LNCaP clone FGC (cell line): Measurements from ENCODE around the gene TMEM86B.

ENCODE experiments used
- DNase-seq: peaks from one replicate; pipeline ENCODE4 v3.0.0-alpha.2; 2011; ENCODE audit warnings: low read depth
- H3K4me3 ChIP-seq: 2 replicates; pipeline ENCODE4 v1.5.1; 2011; ENCODE audit warnings: mild to moderate bottlenecking, low read depth, low read length, control low read depth
- TF ChIP-seq, protein P1 (sequence below): IDR thresholded peaks from 2 replicates; pipeline ENCODE4 v1.5.1; 2012; ENCODE audit warnings: mild to moderate bottlenecking; ENCODE audit not compliant: control insufficient read depth, insufficient read depth; ENCODE audit errors: extremely low read depth

TMEM86B gene

DNA sequence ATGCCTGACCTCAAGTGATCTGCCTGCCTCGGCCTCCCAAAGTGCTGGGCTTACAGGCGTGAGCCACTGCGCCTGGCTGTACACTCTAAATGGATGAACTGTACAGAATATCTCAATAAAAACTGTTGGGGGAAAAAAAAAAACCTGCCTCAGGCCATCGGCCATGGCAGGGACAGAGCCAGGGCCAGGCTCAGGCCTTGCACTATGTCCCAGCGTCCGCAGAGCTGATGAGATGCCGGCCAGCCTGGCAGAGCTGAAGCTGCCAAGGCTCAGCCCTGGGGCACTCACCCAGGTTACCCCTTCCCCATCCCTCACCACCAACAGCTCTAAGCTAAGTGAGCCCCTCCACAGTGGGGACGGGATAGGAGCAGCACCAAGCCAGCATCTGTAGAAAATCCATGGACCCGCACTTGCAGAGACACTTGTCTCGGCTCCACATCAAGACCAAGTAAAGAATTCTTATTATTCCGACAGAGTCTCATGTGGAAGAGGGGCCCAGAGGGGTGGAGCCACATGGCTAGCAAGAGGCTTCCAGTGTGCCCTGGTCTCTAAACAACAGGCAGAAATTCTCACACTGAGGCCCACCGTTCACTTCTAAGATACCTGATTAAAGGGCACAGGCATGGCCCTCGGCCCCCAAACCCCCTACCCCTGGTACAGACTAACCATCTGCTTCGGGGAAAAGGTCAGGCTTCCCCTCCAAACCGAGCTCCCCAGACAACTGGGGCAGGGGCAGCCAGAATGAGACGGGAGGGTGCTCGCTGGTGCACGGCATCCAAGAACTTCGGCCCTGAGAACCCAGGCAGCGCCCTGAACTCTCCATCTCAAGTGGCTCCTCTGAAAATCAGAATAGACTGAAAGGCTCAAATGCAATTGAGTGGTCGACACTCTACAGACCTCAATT is 24.4 kb upstream of the TMEM86B start:
- no peak for DNase-seq
- TF ChIP-seq, protein P1, sequence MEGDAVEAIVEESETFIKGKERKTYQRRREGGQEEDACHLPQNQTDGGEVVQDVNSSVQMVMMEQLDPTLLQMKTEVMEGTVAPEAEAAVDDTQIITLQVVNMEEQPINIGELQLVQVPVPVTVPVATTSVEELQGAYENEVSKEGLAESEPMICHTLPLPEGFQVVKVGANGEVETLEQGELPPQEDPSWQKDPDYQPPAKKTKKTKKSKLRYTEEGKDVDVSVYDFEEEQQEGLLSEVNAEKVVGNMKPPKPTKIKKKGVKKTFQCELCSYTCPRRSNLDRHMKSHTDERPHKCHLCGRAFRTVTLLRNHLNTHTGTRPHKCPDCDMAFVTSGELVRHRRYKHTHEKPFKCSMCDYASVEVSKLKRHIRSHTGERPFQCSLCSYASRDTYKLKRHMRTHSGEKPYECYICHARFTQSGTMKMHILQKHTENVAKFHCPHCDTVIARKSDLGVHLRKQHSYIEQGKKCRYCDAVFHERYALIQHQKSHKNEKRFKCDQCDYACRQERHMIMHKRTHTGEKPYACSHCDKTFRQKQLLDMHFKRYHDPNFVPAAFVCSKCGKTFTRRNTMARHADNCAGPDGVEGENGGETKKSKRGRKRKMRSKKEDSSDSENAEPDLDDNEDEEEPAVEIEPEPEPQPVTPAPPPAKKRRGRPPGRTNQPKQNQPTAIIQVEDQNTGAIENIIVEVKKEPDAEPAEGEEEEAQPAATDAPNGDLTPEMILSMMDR, result no peak
- no peak overlapping the region for H3K4me3 ChIP-seq

DNA sequence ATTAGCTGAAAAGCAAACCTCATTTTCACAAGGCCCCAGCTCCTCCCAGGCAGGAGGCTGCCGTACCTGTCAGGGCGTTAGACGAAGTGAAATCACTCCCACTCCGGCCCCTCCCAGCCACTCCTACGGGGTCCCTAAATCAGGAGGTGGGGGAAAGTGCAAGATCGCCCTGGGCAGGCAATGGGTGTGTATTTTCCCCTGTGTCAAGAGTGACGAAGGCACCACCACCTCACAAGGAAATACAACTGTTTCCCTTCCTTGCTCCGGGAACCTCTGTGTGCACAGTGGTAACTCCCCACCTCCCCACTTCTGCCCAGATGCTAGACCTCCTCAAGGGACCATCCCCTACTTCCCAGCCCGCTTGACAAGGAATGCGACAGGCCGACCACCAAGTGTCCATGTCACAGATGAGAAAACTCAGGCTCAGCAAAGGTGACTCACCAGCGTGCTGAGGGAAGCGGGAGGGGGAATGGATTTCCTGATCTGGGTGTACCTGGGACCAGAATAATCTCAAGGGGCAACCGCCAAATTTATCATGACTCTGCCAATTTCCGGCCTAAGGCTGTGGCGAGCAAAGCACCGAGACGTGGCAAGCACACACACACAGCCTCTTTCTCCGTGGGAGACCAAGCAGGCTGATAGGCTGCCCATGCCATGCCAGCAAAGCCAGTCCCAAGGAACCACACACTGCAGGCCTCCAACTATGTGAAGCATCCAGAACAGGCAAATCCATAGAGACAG is 22.9 kb upstream of the TMEM86B start:
- TF ChIP-seq, protein P1, result no peak
- H3K4me3 ChIP-seq, result no peak overlapping the region
- no peak for DNase-seq

DNA sequence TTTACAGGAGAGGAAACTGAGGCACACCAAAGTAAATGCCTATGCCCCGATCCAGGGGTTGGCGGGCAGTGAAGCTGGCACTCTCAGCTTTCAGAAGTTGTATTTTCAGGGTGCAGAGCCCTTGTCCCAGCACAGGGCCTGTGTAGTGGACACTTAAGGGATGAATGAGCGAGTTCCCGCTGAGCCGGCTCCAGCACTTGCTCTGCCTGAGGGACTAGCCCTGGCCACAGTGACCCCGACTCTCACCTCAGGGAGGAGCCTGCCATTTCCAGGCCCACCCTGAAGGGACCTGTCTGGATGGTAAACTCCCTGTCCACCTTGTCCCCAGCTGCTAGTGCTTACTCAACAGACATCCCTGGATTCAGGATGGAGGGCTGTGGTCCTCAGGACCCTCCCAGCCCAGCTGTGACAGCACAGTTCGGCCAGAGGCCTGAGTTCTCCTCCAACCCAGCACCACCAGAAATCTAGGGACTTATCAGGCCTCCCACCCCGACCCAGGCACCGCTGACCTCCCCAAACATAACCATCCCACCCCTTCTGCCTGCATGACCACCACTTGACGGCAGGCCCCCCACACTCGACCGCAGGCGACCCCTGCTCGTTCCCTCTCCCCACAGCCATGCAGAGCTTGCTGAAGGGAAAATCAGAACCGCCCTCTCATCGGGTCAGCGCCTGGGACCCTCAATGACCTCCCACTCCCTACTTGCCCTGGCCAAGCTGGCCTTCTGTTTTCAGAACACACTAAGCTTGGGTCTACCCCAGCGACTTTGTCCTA is 21.9 kb upstream of the TMEM86B start:
- no peak for DNase-seq
- H3K4me3 ChIP-seq, result no peak overlapping the region
- TF ChIP-seq, protein P1, result no peak

DNA sequence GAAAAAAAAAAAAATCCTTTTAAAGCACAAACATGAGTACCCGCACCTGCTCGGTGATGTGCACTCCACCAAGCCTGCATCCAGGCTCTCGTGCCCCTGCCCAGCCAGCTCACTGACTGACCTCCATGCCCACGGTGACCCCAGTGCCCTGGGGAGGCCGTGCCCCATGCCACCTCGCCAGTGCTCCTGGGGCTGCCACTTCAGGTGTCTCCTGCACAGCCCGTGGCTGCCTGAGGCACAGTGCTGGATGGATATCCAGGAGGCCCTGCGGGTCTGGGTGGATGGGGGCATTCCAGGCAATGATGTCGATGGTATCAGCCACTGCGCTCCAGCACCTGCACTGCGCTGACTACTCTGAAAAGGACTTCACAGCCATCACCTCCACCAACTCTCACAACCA is 21.3 kb upstream of the TMEM86B start:
- DNase-seq, result no peak
- TF ChIP-seq, protein P1, result no peak
- no peak overlapping the region for H3K4me3 ChIP-seq

DNA sequence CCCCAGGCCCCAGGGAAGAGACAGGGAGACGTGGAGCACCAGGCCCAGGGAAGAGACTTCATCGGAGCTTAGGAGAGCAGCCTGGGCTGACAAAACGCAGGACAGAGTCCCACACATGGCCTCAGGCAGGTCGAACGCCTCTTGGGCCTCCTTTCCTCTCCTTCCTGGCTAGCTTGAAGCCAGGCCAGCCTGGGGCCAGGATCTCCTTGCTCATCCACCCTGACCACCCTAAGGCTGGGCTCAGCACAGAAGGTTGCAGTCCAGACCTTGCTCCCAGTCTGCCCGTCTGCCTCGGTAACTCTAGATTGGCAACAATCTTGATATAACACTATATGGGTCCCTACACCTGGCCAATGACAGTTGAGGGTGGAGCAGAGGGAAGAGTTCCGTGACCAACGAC is 20.1 kb upstream of the TMEM86B start:
- no peak for DNase-seq
- TF ChIP-seq, protein P1, result no peak

DNA sequence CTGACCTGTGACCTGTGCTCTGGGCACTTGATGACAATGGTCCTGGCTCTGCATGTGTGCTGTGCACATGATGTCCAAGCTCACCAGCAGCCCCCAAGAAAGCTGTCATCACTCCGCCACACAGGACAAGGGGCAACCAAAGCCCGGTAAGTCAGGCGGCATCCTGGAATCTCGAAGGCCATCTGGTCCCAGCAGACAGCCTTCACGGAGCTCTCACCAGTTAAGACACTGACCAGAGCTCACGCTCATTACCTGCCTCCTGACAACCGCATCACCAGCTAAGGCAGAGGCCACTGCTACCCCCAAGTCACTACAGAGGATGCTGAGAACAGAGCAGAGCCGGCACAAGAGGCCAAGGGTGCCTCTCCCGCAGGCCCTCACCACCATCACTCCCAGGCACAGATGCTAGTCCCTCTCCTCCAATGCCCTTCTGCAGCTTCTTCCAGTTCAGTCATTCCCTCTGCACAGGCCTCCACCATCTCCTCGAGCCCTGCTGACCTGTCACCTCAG is 19.7 kb upstream of the TMEM86B start:
- DNase-seq, result no peak
- TF ChIP-seq, protein P1, result no peak
- no peak overlapping the region for H3K4me3 ChIP-seq

More for the DNA sequence above, 20.1 kb upstream of the TMEM86B start:
- no peak overlapping the region for H3K4me3 ChIP-seq
